MM.1S (cell line): ENCODE data around the gene STAP2.

ENCODE experiments used
- DNase-seq: peaks from one replicate; pipeline ENCODE4 v3.0.0-alpha.2; 2015
- H2AFZ ChIP-seq: fragments of 300-600 bp; sonication (generic); 2 replicates; pipeline ENCODE4 v1.6.0; 2016; ENCODE audit warnings: antibody characterized with exemption, low read length
- H3F3A ChIP-seq: fragments of 300-600 bp; sonication (generic); 2 replicates; pipeline ENCODE4 v1.6.1; 2016; ENCODE audit warnings: mild to moderate bottlenecking, antibody characterized with exemption, low read length, moderate library complexity, mixed read lengths; ENCODE audit not compliant: insufficient read depth
- H3K27ac ChIP-seq: fragments of 300-600 bp; sonication (generic); 2 replicates; pipeline ENCODE4 v1.5.1; 2016; ENCODE audit warnings: mild to moderate bottlenecking, low read length
- H3K27me3 ChIP-seq: fragments of 300-600 bp; sonication (generic); replicated peaks from 2 replicates; pipeline ENCODE4 v1.6.0; 2016; ENCODE audit warnings: low read length; ENCODE audit not compliant: insufficient read depth
- H3K36me3 ChIP-seq: fragments of 300-600 bp; sonication (generic); replicated peaks from 2 replicates; pipeline ENCODE4 v1.6.1; 2016; ENCODE audit warnings: mild to moderate bottlenecking, low read length, mixed read lengths; ENCODE audit not compliant: insufficient read depth
- H3K4me1 ChIP-seq: fragments of 300-600 bp; sonication (generic); 2 replicates; pipeline ENCODE4 v1.6.1; 2016; ENCODE audit warnings: low read length, mixed read lengths
- H3K4me2 ChIP-seq: fragments of 300-600 bp; sonication (generic); 2 replicates; pipeline ENCODE4 v1.6.0; 2016; ENCODE audit warnings: low read depth, low read length
- H3K4me3 ChIP-seq: fragments of 300-600 bp; sonication (generic); 2 replicates; pipeline ENCODE4 v1.5.1; 2016; ENCODE audit warnings: low read length, mixed read lengths
- H3K79me2 ChIP-seq: fragments of 300-600 bp; sonication (generic); 2 replicates; pipeline ENCODE4 v1.6.1; 2016; ENCODE audit warnings: mixed run types, low read length, mixed read lengths
- H3K9ac ChIP-seq: fragments of 300-600 bp; sonication (generic); 2 replicates; pipeline ENCODE4 v1.6.1; 2016; ENCODE audit warnings: low read length, mixed read lengths
- H3K9me2 ChIP-seq: fragments of 300-600 bp; sonication (generic); replicated peaks from 2 replicates; pipeline ENCODE4 v1.6.1; 2016; ENCODE audit warnings: mild to moderate bottlenecking, low read length, mixed read lengths; ENCODE audit not compliant: insufficient read depth
- H3K9me3 ChIP-seq: fragments of 300-600 bp; sonication (generic); replicated peaks from 2 replicates; pipeline ENCODE4 v1.6.1; 2016; ENCODE audit warnings: mild to moderate bottlenecking, low read length, mixed read lengths; ENCODE audit not compliant: insufficient read depth
- H4K20me1 ChIP-seq: fragments of 300-600 bp; sonication (generic); 2 replicates; pipeline ENCODE4 v1.6.1; 2016; ENCODE audit warnings: mild to moderate bottlenecking, low read length, moderate library complexity, mixed read lengths; ENCODE audit not compliant: insufficient read depth
- CTCF ChIP-seq: fragments of 300-600 bp; sonication (generic); IDR thresholded peaks from 2 replicates; pipeline ENCODE4 v1.5.1; 2016; ENCODE audit warnings: antibody characterized with exemption, low read length, mixed read lengths
- EZH2 ChIP-seq: fragments of 300-600 bp; sonication (generic); optimal IDR thresholded peaks from 2 replicates; pipeline ENCODE3; 2017; ENCODE audit warnings: low read depth, mild to moderate bottlenecking, antibody characterized with exemption, low read length, mixed read lengths
- EZH2phosphoT487 ChIP-seq: fragments of 300-600 bp; sonication (generic); IDR thresholded peaks from 2 replicates; pipeline ENCODE4 v1.6.1; 2018; ENCODE audit warnings: antibody characterized with exemption, low read length

Gene STAP2

DNA sequence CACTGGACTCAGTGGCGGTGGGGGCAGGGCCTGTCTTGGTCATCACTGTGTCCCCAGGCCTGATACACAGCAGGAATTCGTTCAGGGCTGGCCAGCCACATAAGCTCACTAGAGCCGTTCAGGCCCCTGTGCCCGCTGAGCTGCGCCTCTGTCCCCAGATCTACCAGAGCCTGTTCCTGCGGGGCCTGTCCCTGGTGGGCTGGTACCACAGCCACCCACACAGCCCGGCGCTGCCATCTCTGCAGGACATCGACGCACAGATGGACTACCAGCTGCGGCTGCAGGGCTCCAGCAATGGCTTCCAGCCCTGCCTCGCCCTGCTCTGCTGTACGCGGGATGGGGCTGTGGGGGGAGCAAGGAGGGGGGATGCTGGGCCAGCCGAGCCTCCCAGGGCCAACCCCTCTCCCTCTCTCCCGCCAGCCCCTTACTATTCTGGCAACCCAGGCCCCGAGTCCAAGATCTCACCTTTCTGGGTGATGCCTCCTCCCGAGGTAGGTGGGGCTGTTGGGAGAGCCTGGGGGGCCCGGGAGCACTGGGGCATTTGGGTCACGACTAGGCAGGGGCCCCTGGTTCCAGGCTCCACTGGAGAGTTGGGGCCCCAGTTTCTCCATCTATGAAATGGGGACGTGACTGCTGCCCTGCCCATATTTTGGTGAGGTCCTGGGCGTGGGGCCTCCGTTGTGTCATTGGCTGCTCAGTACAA is 18.6 kb upstream of the STAP2 start:
- H3K27me3 ChIP-seq = no peaks in the 10 kb centered on the region
- no peaks in the 10 kb centered on the region for H3K79me2 ChIP-seq
- TF ChIP-seq EZH2 = no peak
- no peak for TF ChIP-seq EZH2phosphoT487
- TF ChIP-seq CTCF = no peak
- no peaks in the 10 kb centered on the region for H3K9me3 ChIP-seq
- H3K4me1 ChIP-seq = no peaks in the 10 kb centered on the region
- no peak overlapping the region for H3K4me2 ChIP-seq
- no peaks in the 10 kb centered on the region; the same call in 1 of the 2 replicates for H3F3A ChIP-seq
- no peak overlapping the region for H2AFZ ChIP-seq
- no peaks in the 10 kb centered on the region for H3K36me3 ChIP-seq
- H3K4me3 ChIP-seq = no peak overlapping the region
- no peak overlapping the region for H3K9ac ChIP-seq
- no peaks in the 10 kb centered on the region for H4K20me1 ChIP-seq
- no peak overlapping the region for H3K27ac ChIP-seq
- no peak for DNase-seq
- H3K9me2 ChIP-seq = no peaks in the 10 kb centered on the region

DNA sequence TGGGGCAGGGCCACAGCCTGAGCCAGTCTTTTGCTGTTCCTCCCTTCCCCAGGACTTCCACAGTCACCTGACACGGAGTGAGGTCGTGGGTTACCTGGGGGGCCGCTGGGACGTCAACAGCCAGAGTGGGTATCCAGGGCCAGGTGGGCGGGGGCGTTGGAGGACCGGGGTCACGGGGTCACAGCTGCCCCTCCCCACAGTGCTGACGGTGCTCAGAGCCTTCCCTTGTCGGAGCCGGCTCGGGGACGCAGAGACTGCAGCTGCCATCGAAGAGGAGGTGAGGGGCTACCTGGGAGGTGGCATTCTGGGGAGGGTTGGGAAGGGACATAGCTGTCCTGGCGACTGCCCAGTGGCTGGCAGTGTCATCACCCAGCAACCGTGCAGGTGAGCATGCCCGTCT is 16.3 kb upstream of the STAP2 start:
- Histone ChIP-seq H3K9me3 (no peaks in the 10 kb centered on the region), H3K4me2 (no peak overlapping the region), H3K79me2 (no peaks in the 10 kb centered on the region), H3K36me3 (no peaks in the 10 kb centered on the region), H3K4me1 (no peaks in the 10 kb centered on the region), H3K27ac (no peak overlapping the region), H3K4me3 (no peak overlapping the region), H3F3A (no peaks in the 10 kb centered on the region), H4K20me1 (no peaks in the 10 kb centered on the region), H3K9me2 (no peaks in the 10 kb centered on the region), H3K9ac (no peak overlapping the region), H2AFZ (no peak overlapping the region), H3K27me3 (no peaks in the 10 kb centered on the region)
- TF ChIP-seq CTCF (no peak), EZH2 (no peak), EZH2phosphoT487 (no peak)
- DNase-seq = no peak

DNA sequence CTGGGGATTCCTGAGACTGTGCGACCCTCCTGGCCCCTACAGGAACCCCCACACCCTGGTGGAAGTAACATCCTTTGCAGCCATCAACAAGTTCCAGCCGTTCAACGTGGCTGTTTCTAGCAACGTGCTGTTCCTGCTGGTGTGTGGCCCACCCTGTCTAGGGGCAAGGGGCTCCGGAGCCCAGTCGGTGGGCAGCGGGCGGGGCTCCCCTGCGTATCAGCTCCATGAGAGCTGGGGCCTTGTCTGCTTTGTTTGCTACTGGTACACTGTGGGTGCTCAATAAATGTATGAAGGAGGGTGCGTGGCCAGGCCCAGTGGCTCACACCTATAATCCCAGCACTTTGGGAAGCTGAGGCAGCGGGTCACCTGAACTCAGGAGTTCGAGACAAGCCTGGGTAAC is 15.7 kb upstream of the STAP2 start:
- Histone ChIP-seq H3K27me3 (no peaks in the 10 kb centered on the region), H3K36me3 (no peaks in the 10 kb centered on the region), H3K9me2 (no peaks in the 10 kb centered on the region), H3K4me2 (no peak overlapping the region), H3K79me2 (no peaks in the 10 kb centered on the region), H3K4me3 (no peak overlapping the region), H4K20me1 (no peaks in the 10 kb centered on the region), H2AFZ (no peak overlapping the region), H3K27ac (no peak overlapping the region), H3K4me1 (no peaks in the 10 kb centered on the region), H3K9ac (no peak overlapping the region), H3K9me3 (no peaks in the 10 kb centered on the region), H3F3A (no peaks in the 10 kb centered on the region)
- DNase-seq = no peak
- TF ChIP-seq EZH2 (no peak), CTCF (no peak), EZH2phosphoT487 (no peak)
